OCI-LY1 (cell line): ENCODE measurements around the gene IGLL5.
A peak's percentile ranks its signal among the peaks of the same experiment; 100 is the strongest.

Experiments used
- CTCF ChIP-seq: fragments of 200-600 bp; sonication (generic), shearing (Covaris generic); IDR thresholded peaks from 2 replicates; pipeline ENCODE4 v1.5.1; 2017; ENCODE audit warnings: mild to moderate bottlenecking, antibody characterized with exemption, low read length, moderate library complexity, mixed read lengths
- EZH2 ChIP-seq: fragments of 200-600 bp; sonication (generic), shearing (Covaris generic); IDR thresholded peaks from 2 replicates; pipeline ENCODE4 v1.8.0; 2017; ENCODE audit warnings: borderline replicate concordance, mixed run types, mild to moderate bottlenecking, antibody characterized with exemption, low read length, moderate library complexity, mixed read lengths

GRCh38 chr22:22877523-22878210 lies 9.9 kb upstream of the IGLL5 start:
- TF ChIP-seq CTCF (peak; percentile 49), EZH2 (no peak)
